ENCODE measurements around the gene MEF2D. TPM values are rescaled to one million over a fixed set of nuclear protein-coding genes. Genes with fewer than 3 reads are reported as not detected.

Gene MEF2D
- total RNA-seq, 2 donors from 2014 or later = 76.1 to 101 TPM

GRCh38 chr1:156456625-156457465, 43.7 kb downstream of the MEF2D start:
- peak overlapping the region; percentile 100 for H3K27ac ChIP-seq
- H3K4me1 ChIP-seq (ENCODE audit: control insufficient read depth in 1 of 2, low read depth in 2 of 2) = peaks cover 0 to 18% of the 10 kb centered on the region in 2 donors
- DNase-seq (ENCODE audit: low spot score) = peak; percentile 95
- peak; percentile 92 for ATAC-seq (ENCODE audit: insufficient number of reproducible peaks, low FRiP score, low read depth)
- H3K27me3 ChIP-seq (replicated peaks; ENCODE audit: insufficient read depth) = no peaks in the 10 kb centered on the region
- no peaks in the 10 kb centered on the region for H3K9me3 ChIP-seq
- H3K4me3 ChIP-seq = peak overlapping the region; percentile 79
- TF ChIP-seq CTCF (IDR thresholded peaks at IDR 0.05) = no peak
- H3K36me3 ChIP-seq = no peaks in the 10 kb centered on the region

GRCh38 chr1:156455362-156455761, 45.2 kb downstream of the MEF2D start:
- Histone ChIP-seq H3K9me3 (no peaks in the 10 kb centered on the region), H3K4me1 (ENCODE audit: control insufficient read depth in 1 of 2, low read depth in 2 of 2) (peaks cover 0 to 13% of the 10 kb centered on the region in 2 donors), H3K27me3 (replicated peaks; ENCODE audit: insufficient read depth) (no peaks in the 10 kb centered on the region), H3K27ac (no peak overlapping the region), H3K4me3 (no peak overlapping the region), H3K36me3 (no peaks in the 10 kb centered on the region)
- DNase-seq (ENCODE audit: low spot score) (no peak), ATAC-seq (ENCODE audit: insufficient number of reproducible peaks, low FRiP score, low read depth) (no peak)
- no peak for TF ChIP-seq CTCF (IDR thresholded peaks at IDR 0.05)

GRCh38 chr1:156452907-156453306, 47.7 kb downstream of the MEF2D start:
- Histone ChIP-seq H3K4me1 (ENCODE audit: control insufficient read depth in 1 of 2, low read depth in 2 of 2) (peaks cover 0 to 4% of the 10 kb centered on the region in 2 donors), H3K27me3 (replicated peaks; ENCODE audit: insufficient read depth) (no peaks in the 10 kb centered on the region), H3K36me3 (no peaks in the 10 kb centered on the region), H3K4me3 (no peak overlapping the region), H3K9me3 (no peaks in the 10 kb centered on the region), H3K27ac (no peak overlapping the region)
- no peak for TF ChIP-seq CTCF (IDR thresholded peaks at IDR 0.05)
- ATAC-seq (ENCODE audit: insufficient number of reproducible peaks, low FRiP score, low read depth) = no peak
- no peak for DNase-seq (ENCODE audit: low spot score)

- Histone ChIP-seq H3K4me1 (ENCODE audit: control insufficient read depth in 1 of 2, low read depth in 2 of 2) (no peaks in the 10 kb centered on the region), H3K27me3 (replicated peaks; ENCODE audit: insufficient read depth) (no peaks in the 10 kb centered on the region), H3K9me3 (no peaks in the 10 kb centered on the region), H3K4me3 (no peak overlapping the region), H3K36me3 (no peaks in the 10 kb centered on the region), H3K27ac (no peak overlapping the region)
- no peak for DNase-seq (ENCODE audit: low spot score)
- no peak for TF ChIP-seq CTCF (IDR thresholded peaks at IDR 0.05)
- ATAC-seq (ENCODE audit: insufficient number of reproducible peaks, low FRiP score, low read depth) = no peak
Measured at GRCh38 chr1:156451505-156452160, 48.9 kb downstream of the MEF2D start.

GRCh38 chr1:156448134-156448967, 52.2 kb downstream of the MEF2D start:
- H3K27me3 ChIP-seq (replicated peaks; ENCODE audit: insufficient read depth) = no peaks in the 10 kb centered on the region
- H3K27ac ChIP-seq = no peak overlapping the region
- DNase-seq (ENCODE audit: low spot score) = no peak
- no peaks in the 10 kb centered on the region for H3K36me3 ChIP-seq
- no peak for TF ChIP-seq CTCF (IDR thresholded peaks at IDR 0.05)
- H3K4me3 ChIP-seq = no peak overlapping the region
- no peaks in the 10 kb centered on the region for H3K4me1 ChIP-seq (ENCODE audit: control insufficient read depth in 1 of 2, low read depth in 2 of 2)
- H3K9me3 ChIP-seq = no peaks in the 10 kb centered on the region
- no peak for ATAC-seq (ENCODE audit: insufficient number of reproducible peaks, low FRiP score, low read depth)

All from thoracic aorta (tissue), 2 donors.